Measurements from ENCODE around the gene HOXA7.

HOXA7 gene

DNA sequence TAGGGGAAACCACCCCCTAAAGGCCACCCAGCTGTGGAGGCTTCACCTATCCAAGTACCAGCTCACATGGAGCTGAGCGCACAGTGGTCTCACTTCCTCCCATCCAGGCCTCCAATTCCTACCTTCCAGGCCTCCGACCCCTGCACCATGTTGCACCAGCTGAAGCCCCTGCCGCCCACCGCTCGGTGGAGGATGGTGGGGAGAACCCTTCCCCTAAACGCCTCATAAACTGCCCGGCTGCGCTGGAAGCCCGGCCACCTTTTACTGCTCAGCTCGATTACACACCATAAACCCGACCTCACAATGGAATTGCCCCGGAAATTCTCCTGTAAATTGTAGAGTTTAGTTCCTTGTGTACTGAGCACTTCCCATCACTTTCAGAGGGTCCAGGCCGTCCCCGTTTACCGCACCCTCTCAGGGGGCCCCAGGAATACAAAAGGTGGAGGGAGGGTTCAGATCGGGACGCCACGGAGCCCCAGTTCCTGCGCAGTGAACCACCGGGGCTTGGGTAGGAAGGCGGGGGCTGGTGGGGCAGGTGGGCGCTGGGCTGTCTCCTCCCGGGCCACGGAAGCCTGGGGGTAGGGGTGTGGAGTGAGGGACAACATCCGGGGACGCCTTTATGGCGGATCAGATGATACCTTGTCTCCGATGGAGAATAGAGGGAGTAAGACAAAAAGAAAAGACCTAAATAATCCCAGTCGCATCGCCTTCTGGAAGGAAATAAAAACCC lies 1.4 kb upstream of the HOXA7 start:
- DNase-seq = no peak

DNA sequence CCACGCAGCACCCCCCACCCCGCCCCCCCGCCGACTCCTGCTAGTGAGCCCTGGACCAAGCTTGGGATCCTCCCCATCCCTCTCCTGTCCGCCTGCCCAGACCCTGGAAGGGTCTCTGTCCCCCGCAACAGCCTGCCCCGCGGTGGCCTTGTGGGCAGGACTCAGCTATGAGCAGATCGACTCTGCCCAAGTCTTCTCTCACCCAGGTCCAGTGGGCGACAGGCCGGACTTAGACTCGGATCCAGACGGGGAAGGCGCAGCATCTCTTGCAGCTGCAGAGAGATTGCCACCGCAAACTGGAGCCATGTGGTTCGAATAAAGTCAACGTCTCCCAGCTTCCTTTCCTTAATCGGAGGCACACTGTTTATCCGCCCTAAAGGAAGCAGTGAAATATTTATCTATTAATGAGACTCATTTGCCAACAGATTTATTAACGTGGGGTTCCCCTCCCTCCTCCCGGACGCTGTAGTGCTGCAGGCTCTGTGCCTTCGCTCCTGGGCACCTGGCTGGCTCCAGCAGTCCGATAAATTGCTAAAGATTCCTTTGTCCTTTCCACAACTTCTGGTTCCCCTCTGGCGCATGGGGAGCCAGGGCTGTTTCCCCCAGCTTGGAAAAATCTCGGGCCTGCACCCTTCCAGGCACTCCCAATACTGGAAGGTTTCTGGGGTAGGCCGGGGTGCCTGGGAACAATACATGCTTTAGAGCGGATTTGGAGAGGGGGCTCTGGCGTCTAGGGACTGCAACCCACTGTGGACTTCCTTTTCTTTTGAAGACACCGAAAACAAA lies 634 bp upstream of the HOXA7 start:
- DNase-seq = no peak

DNA sequence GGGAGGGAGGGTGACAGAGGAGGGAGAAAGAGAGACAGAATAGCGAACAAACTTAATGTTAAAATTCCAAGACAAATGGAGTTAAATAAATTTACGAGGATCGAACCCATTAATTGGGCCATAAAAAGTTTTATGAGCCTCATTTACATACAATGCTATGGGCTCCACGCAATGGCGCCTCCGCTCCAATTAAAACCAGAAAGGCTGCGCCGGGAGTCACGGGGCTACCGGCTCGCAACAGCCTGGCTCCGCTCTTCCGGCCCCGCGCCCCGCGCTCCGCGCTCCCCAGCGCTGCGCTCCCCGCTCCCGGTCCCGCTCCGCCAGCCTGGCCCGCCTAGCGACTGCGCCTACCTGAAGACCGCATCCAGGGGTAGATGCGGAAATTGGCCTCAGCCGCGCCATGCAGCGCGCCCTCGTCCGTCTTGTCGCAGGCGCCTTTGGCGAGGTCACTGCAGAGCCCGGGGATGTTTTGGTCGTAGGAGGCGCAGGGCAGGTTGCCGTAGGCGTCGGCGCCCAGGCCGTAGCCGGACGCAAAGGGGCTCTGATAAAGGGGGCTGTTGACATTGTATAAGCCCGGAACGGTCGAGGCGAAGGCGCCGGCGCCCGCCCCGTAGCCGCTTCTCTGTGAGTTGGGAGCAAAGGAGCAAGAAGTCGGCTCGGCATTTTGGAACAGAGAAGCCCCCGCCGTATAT lies 513 bp downstream of the HOXA7 start:
- DNase-seq = no peak

DNA sequence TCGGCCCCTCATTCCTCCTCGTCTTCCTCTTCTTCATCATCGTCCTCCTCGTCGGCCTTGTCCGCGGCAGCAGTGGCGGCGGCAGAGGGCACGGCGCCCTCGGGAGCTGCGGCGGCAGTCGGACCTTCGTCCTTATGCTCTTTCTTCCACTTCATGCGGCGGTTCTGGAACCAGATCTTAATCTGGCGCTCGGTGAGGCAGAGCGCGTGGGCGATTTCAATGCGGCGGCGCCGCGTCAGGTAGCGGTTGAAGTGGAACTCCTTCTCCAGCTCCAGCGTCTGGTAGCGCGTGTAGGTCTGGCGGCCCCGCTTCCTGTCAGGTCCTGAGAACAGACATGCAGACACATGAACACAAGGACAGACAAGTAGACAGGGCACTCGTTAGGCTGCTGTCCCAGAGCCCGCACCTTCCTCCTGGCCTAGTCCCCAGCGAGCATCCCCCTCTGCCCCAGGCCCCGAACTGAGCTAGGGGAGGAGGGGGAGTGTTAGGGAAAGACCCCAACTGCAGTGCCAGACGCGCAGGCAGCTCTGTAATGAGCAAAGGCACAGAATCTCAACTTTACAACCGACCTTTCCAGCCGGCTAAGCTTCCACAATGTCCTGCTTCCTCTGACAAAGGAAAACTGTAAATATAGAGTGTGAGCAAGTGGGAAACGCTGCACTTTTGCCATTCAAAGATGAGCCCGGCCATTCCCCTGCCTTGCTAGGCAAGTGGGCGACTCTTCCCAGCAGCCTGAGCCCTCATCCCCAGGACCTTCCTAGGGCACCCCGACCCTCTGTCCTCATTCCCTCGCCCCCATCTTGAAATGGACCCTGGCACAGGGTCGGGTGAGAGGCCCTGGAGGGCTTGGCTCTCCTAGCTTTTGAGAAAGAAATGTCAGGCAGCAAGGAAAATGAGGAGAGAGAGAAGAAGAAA lies 1.3 kb downstream of the HOXA7 start:
- no peak for DNase-seq

DNA sequence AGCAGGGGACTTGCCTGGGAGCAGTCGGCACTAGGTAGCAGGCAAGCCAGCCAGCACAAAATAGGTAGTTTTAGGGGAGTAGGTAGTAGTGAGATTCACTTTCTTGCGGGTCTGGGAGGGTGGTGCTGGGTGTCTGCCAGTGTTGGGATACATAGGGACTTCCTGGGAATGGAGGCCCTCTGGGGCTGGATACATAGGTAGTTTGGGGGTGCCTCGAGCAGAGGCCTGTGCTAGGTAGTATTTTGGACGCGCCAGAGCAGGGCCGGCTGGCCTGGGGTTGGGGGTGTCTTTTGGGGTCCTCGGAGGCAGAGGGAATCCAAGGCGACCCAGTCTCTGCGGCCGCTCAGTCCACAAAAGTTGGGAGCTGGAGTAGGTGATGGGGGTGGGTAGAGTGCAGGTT lies 2.1 kb downstream of the HOXA7 start:
- no peak for DNase-seq

DNA sequence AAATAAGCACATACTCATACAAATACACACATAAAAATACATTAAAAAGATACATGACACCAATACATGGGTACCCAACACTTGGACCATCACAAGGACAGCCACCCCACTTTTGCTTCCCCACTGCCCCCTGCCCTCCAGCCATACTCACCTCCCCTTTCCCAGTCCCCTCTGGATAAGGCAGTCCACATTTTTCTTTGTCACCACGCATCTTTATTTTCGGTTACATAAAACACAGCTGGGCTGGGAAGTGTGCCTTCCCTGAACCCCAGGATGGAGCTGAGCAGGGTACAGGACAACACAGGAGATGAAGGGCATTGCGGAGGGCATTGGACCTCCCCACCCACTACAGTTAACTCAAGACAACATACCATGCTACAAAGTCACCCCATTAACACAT lies 2.9 kb downstream of the HOXA7 start:
- DNase-seq = no peak

DNA sequence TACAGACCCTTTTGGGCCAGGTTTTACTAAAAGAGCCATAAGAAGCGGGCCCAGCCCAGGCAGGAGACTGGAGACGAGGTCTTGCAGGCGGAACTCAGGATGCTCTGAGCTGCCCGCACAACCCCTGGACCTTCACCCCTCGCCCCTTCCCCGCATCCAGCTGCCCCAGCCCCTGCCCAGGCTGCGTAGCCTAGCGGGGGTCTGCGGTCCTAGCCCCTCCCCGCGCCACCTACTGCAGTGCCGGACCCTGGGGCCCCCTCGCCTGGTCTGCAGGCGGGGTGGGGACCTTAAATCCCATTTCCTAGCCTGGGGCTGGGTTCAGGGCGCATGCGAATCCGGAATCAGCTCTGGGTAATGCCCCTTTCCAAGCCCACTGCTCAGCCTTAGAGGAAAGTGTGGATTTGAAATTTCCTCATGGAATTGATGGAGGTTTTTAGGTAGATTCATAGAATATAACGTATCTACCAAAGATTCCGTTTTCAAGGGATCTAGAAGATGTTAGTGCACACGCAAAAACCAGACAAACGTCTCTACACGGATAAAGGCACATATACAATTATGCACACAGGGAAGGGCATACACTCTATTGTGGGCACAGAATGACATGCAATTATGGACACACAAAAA lies 3.5 kb downstream of the HOXA7 start:
- no peak for DNase-seq

DNA sequence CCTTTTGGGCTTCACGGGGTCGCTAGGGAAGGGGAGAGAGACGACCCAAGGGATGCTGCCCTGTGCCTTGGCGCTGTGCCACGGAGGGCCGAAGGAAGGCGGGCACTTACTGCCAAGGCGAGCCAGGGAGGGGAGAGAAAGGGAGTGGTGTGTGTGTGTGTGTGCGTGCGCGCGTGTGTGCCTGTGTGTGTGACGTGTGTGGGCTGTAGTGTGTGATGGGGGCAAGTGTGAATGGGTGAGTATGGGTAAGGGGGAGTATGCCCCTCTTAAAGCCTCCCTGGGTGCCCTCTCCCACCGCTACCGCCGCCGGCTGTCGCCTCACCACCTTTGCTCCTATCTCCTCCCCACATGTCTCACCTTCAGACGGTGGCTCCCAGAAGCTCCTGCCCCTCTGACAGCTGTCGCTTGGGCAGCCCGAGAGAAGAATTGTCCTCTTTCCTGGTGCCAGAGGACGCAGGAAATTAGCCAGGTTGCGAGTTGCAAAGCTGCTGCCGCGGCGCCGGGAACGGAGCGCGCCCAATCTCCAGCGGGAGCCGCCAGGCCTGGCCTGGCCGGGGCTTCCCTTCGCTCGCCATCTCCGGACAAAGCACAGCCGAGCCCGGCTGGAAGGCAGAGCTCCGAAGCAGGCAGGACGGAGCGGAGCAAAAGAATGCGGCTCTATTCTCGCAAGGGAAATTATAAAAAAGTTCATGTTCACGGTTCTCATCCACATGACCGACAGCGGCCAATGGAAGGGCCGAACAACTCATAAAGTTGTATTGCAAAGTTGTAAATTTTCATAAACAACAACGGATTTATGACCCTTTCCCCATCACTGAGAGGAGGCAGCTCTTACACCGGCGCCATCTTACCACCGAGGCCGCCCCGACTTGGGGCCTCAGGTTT lies 4.3 kb downstream of the HOXA7 start, which contains the start of gene HOXA3:
TSS of gene HOXA3 (minus strand) at position 653 of the 885 bp plus-strand sequence. CDS start 41,943 bp downstream, outside the sequence.
- no peak for DNase-seq

DNA sequence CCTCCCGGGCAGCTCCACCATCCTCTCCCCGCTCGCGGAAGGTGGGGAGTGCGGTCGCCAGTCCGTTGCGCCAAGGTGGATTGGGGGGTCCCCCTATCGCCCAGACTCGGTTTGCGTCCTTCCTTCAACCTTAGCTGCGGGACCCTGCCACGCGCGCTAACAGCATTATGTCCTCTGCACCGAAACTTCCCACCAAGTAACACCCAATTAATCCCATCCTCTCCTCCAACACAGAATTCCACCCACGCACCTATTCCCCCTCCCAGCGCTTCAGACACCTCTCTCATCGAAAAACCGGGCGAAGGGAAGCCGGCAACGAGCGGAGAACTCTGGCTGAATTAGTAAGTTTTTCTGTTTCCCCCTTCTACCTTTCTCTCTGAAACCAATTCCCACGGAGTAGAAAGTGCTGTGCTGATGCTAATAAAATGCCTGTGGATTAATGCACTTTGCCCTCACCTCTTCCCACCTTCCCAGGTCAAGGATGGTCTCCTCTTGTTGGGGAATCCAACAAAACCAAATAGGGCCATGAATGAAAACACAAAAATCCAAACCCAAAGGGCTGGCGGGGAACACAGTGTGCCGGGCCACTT lies 5.0 kb downstream of the HOXA7 start:
- no peak for DNase-seq

DNA sequence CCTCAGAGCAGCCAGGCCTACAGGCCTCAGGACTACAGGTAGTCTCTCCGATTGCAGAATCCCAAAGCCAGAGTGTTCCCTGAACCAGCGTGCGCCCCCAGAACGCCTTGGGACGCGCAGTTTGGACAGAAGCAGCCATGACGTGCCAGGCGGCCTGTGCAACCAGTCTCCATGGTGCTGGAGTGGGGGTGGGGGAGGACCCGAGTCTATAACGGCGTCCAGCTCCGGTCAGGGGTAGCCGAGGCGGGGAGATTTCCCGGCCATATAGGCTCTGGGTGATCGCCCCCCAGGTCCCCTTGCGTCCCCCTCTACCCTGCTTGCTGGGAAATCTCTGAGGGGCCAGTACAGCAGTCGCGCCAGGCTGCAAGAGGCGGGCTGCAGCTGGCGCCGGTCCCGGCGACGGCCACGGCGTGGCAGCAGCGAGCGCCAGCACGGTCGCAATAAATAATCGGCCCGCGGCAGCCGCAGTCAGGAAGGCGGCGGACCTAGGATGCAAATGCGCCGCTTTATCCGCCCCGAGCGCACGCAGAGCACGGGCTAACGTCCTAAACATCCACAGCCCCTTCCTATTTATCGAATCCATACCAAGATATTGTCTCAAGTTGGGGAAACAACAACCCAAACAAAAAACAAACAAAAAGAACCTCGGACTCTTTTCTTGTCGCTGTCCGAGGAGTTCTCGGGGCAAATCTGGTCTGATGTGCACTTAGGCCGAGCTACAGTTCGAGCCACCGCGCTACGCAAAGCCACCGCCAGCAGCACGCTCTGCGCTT lies 5.7 kb downstream of the HOXA7 start:
- no peak for DNase-seq

DNA sequence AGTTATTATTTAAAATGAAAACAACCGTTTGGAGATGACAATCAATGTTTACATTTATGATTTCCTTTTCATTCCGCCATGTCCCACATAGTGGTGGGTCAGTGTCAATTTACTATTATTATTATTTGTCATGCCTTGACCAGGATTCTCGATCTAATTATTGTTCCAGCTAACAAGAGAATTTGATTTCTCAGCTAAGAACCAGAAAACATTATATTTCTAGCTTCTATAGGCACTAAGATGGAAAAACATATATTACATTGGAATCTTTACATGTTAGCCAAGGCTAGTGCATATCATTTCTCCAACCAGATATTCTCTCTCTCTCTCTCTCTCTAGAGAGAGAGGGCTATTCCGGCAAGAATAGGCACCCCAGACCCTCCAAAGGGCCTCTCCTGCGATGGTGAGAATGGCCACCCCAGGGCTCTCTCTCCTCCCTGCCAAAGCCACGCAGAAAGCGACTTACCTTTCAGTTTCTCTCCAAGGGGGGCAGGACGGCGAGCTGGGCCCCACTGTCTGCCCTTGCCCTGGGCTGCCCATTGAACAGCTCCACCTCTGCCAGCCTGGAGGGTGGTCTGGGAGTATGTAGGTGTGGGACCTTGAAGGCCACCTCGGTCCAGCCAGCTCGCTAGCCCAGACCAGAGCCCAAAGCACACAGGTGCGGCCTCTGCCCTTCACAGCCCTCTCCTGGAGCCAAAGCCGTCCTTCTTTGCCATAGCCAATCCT lies 6.5 kb downstream of the HOXA7 start:
- no peak for DNase-seq

DNA sequence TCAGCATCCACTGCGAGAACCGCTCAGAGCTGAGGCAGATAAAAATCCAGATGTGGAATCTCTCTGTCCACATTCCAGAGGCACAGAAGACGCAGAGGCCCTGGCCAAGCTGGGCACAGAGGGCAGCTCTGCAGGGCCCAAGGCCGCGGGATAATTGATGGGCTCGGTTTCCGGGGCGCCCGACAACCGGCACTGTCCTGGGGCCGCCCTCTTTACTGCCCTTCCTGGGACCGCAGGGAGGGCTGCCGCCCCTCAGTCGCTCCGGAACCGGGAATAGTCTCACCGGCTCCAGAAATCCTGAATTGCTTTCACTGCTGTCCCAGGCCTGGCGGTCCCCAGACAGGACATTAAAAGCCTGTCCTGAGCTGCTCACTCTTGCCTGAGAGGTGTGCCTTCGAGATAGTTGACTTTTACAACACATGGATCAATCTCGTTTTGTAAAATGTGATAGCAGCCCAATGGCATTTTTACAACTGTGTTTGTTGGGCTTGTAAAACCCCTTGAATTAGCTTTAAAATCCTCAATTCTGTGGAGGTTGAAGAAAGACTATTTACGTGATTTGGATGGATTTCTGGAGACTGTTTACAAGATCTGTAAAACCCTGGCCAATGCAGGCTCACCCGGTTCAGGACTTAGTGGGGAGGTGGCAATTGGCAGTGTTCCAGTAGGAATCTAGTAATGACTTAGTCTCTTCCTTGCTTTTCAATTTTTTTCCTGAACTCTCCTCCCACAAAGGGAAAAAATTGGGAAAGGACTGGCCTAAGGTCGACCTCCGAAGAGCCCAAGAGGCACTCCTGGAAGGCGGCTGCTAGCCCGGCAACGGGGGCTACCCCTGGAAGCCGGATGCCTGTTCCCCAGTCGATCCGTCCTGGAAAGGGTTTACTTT lies 7.5 kb downstream of the HOXA7 start:
- DNase-seq = no peak

DNA sequence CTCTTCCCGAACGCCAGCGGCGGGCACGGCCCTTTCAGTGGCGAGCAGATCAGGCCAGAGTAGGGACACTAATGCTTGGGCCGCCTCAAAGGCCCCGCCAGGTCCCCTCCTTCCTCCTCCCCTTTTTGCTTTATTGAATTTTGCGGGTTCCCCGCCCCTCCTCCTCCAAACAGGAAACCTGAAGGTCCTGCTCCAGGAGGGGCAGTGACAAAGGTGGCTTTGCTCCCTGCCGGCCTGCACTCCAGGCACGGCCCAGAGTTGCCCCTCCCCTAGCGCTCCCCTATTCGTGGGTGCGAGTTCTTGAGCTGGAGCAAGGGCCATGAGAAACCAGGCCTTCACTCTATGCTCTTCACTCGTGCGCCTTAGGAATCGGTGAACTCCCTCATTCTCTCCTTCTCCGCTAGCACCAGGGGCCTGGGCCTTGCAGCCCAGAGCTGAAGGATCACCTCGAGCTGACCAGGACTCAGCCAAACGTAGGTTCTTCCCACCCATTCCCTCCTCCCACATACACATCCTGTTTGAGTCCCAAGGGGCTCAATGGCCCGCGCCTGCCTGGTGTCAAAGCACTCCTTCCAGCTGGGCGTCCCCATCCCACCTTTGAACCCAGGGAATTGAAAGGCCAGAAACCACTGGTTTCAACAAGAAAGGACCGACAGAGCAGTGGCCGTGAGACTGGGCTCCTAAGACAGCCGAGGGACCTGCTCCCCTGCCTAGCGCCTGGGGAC lies 8.3 kb downstream of the HOXA7 start:
- DNase-seq = no peak

DNA sequence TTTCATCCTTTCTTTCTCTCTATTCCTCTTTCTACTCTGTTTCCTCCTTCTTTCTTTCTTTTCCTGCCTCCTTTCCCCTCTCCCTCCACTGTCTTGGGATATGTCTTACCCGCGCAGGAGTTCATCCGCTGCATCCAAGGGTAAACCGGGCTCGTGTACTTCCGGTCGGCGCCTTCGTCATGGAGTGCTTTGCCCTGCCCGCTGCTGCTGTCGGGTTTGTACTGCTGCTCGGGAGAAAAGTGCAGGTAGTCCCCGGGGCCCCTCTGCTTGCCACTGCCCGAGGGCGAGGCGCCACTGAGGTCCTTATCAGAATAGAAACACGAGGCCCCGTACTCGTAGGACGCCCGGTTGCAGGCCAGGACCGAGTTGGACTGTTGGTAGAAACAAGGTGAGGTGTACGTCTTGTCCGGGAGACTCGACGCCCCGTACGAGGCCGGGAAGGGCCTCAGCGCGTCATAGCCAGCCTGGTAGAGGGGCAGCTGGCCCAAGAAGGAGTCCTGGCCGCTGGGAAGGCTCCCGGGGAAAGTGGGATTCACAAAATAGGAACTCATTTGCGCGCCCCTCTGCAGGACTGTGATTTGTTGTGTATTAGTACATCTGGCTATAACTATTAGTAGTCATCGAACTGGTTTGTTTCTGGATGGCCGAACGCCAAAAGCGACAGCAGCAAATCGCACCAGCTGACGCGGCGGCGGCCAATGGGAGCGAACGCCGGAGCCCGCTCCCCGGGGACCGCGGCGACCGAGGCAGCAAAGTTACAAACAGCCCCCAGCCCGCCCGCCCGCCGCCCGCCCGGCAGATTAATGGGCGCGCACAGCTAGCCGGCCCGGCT lies 9.1 kb downstream of the HOXA7 start, which contains the start of gene HOXA6:
TSS of gene HOXA6 (minus strand) at position 576 of the 832 bp plus-strand sequence. CDS start at position 551, 25 bp downstream.
- DNase-seq = no peak

DNA sequence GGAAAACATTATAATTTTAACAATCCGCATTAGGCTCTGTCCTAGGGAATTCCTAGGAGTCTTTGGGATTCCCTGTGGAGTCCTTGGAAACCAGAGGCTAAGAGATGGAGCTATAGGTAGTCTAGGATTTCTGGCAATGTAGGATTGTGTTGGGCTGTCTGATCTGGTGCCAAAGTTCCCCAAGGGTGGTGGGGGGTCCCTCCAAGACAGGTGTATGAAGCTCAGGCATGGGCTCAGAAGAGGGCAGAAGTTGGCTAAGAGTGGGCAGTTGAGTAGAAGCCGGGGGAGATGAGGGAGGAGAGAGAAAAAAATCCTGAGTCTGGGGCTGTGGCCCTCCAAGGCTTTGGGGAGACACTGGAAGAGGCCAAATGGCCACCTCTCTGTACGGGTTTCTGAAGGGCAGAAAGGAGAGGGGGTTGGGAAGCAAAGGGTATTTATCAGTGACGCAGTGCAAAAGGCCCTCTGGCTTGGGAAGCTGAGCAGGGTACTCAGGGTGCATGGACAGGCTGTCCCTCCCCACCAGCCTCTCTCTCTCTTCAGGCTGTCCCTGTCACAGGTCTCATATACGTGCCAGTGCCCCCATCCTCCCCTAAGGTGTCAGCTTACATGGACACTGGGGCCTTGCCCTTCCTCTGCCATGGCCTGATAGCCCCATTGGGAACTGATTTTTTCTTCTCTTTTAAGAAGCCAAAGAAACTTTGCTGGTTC lies 9.8 kb downstream of the HOXA7 start:
- peak in 1 of 2 experiments; percentile 4 for DNase-seq
